GM04504 (cell line): ENCODE results near the gene AGRN.
"Not testable (repeated sequence)": the region's sequence is repeated elsewhere in the genome, so short reads cannot be mapped to it uniquely, and the experiment has no call there.

Source experiments
- DNase-seq: peaks from one replicate; pipeline ENCODE4 v3.0.0-alpha.2; 2012; ENCODE audit warnings: low read depth

AGRN gene

DNA sequence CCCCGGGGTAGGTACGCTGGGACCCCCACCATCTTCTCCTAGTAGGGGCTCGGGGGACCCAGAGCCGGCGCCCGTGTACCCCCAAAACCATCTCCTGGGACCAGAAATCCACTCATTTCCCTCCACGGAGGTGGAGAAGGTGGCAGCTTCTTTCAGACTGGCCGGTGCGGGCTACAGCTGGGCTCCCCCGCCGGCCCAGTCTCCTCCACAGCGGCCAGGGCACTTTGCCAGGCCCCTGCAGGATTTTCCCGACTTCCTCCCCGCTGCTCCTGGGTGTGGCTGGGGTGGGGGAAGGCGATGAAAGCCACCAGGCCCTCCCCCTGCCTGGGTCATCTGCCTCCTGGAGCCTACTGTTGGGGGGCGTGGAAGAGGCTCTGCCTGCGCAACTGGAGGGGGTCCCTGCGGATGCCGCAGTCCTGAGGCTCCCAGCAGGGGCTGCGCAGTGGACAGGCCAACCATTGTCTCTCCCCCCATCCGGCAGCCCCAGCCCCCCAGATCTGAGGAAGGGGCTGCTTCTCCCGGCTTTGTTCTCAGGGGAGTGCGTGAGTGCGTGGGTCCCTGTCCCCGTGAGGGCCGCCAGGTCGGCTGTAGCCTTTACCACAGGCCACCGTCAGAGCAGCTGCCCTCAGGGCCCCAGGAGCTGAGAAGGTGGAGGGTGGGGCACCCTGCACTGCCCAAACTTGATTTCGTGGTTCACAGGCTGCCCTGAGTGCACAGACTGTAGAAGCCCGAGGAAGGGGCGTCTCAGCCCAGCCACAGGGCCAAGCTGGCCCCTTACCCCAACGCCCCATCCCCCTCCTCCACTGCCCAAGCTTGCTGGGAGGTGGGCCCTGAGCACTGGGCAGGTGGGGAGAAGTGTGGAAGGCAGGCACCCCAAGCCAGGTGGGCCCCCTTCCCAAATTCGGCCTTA, 1.3 kb downstream of the AGRN start:
- DNase-seq, result no peak

DNA sequence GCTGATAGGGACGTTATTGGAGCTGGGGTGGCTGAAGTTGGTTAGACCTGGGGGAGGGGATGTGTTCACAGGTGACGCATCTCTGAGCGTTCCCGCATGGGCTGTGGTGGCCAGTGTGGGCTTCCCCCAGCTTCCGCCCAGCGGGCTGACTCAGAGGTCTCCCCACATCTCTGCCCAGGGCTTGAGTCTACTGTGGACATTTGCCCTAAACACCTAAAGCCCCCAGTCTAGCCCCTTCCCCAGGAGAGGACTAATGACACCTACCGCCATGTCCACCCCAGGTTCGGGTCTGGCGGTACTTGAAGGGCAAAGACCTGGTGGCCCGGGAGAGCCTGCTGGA, 2.0 kb downstream of the AGRN start:
- DNase-seq, result no peak

DNA sequence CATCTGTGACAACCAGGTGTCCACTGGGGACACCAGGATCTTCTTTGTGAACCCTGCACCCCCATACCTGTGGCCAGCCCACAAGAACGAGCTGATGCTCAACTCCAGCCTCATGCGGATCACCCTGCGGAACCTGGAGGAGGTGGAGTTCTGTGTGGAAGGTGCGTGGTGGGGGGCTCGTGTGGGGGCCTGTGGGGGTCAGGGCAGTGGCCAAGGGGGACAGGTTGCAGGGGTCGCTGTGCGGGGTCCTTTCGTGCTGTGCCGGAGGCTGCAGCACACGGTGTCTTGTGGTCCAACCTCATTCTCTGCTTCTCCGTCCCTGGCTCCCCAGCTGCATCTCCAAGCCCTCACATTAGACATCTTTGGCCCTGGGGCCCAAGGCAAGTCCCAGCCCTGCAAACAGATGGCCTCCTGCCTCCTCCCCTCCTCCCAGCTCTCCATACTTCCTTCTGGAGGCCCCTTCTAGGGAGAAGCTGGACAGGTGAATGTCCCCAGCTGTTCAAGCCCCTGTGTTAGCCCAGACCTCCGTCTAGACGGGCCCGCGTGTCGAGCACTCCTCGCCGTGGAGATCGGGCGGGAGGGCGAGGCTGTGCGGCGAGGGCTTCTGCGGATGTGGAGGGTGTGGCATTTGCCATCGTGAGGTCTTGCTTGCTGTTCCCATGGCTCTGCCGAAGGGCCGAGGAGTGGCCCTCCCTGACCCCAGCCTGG, 2.5 kb downstream of the AGRN start:
- DNase-seq, result no peak

DNA sequence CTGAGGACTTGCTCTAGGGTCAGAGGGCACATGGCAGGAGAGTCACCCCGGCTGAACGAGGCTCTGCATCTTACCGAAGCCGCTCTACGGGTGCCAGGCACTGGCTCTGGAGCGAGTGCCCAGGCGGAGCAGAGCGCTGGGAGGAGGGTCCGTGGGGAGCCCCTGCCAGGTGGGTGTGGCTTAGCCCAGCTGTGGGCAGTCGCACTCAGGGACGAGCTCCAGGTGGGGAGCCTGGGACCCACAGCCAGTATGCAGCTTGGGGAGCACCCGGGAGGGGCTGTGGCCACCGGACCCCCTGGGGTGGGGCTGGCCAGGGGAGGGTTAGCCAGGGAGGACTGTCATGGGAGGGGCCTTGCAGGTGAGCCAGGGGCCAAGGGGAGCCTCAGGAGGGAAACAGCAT, 3.8 kb downstream of the AGRN start:
- DNase-seq, result no peak

DNA sequence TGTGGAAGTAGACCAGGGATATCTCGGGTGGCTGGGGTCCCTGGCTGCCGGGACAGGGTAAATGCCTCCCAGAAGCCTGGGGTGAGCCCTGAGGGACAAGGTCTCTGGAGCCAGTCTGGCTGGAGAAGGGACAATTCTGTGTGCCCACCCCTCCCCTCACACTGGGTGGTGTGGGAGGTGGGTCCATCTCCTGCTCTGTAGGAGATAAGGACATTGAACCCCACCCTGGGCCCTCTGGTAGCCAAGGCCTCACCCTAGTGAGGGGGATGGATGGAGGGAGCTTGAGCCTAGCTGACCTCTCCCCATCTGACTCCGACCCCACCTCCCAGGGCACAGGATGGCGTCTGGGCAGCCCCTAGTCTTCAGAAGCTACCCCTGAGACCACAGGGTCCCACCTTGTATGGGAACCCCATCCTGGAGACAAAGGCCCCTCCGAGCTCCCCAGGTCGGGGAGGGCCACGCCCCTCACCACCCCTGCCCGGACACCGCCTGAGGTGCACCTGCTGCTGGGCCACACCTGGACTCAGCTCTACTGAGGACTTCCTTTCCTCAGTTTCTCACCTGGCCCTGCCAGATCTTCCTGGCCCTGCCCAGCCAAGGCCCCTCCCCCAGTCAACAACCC, 4.3 kb downstream of the AGRN start:
- no peak for DNase-seq

DNA sequence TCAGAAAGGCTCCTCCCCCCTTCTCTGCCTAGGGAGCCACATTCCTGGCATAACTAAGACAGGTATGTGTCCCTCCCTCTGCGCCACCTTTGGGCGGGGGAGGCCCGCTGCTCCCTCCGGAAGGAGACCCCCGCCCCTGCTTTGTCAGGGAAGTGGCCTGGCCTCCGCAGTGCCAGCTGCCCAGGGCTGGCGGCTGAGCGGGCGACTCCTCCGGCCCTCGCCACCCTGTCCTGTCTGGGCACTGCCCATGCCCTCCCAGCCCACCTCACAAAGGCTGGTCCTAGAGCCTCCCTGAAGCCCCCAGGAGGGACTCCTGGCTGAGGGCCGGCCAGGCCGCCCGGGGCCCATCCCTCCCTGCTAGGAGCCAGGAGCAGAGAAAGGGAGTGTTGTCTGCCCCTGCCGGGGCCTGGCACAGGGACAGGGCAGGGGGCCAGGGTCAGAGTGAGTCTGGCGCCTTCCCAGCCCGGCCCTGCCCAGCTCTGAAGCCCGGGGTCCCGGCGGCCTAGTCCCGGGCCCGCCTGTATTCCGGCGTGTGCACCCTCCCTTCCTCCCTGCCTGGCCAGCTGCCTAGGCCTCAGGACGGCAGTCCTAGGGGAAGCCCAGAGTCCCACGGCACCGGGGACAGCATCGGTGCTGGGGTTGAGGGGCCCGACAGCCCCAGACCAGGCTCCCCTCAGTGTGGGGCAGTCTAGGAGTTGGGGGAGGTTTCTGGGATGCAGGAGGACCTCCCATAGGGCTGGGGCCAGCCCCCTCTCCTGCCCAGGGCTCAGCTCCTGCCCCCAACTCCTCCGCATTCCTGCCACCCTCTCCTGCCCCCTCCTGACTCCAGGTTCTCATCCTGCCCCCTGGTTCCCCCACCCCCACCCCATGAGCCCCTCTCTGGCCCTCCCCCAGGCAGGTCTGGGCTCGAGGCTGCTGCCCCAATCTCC, 5.1 kb downstream of the AGRN start:
- DNase-seq, result no peak

DNA sequence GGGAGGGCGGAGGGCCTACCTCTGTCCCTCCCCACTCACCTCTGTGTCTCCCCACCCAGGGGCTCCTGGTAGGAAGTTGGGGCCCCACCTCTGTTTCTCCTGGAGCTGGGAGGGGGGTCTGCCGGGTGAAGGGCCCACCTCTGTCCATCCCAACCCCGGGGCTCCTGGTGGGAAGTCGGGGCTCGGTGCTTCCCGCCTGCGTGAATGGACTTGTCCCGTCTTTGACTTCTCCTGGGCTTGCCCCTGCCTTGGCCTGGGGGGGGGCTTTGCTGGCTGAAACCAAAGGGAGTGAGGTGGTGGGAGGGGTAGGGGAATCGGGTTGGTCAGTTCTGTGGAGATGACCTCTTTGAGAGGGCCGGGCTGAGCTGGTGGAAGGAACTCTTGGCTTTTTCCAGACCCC, 5.8 kb downstream of the AGRN start:
- no peak for DNase-seq

DNA sequence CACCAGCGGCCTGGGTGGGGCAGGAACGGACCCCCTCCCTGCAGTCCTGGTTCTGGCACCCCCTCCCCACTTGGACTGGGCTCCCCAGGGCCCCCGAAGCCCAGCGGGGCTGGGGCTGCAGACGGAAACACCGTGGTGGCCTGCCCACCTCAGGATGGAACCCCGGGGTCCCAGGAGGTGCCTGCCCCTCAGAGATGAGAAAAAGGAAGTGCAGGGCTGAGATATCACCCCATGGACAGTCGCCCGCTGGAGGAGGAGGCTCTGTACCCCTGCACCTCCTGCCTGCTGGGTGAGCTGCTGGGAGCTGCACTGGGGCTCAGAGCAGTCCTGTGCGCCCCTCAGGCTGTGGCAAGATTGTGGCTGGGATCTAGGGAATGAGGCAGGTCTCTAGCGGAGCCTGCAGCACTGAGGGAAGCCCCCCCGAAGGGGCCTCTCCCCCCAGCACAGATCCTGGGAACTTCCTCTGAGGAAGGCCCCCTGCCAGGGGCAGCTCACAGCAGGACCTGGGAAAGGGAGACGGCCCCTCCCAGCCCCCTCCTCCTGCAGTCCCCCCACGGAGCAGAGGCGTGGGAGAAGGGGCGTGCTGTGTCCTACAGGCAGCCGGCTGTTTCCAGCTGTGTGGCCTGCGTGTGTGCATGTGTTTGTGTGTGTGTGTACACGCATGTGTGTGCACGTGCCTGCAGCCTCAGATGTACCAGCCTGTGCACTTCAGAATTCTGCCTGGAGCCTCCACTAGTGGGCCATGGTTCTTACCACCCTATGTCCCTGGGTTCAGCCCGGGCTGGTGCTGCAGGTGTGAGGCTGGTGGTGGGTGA, 6.9 kb downstream of the AGRN start:
- no peak for DNase-seq

DNA sequence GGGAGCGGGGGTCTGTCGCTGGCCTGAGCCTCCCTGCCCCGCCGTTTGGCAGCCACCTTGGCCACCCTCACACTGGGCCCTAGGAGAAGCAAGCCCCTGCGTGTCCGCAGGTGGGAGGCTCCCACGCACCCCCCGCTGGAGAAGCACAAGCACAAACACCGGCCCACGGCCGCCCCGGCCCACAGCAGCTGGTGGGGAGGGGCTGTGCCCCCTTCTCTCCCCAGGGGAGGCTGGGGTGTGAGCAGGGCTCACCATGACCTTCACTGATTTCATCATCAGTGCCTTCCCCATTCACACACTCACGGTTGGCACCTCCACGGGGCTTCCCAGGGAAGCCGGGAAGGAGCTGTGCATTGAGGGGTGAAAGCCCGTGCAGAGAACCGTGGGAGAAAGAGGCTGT, 7.9 kb downstream of the AGRN start:
- DNase-seq, result no peak

DNA sequence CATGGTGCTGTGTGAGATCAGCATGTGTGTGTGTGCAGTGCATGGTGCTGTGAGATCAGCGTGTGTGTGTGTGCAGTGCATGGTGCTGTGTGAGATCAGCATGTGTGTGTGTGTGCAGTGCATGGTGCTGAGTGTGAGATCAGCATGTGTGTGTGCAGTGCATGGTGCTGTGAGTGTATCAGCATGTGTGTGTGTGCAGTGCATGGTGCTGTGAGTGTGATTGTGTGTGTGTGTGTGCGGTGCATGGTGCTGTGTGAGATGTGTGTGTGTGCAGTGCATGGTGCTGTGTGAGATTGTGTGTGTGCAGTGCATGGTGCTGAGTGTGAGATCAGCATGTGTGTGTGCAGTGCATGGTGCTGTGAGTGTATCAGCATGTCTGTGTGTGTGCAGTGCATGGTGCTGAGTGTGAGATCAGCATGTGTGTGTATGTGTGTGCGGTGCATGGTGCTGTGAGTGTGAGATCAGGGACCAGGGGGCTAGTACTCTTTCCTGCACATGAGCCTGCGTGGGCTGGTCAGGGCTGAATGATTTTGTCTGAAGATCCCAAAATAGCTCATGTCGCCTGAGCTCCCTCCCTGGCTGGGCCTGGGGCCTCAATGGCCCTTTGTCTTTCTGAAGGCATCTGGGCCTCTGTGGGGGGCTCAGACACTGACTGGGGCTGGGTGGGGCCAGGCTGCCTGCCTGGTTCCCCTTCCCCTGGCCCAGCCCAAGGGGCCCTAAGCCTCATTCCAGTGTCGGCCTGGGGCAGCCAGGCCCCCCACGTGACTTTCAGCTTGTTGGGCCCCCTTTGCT, 11.1 kb downstream of the AGRN start:
- DNase-seq, result not testable (repeated sequence)

DNA sequence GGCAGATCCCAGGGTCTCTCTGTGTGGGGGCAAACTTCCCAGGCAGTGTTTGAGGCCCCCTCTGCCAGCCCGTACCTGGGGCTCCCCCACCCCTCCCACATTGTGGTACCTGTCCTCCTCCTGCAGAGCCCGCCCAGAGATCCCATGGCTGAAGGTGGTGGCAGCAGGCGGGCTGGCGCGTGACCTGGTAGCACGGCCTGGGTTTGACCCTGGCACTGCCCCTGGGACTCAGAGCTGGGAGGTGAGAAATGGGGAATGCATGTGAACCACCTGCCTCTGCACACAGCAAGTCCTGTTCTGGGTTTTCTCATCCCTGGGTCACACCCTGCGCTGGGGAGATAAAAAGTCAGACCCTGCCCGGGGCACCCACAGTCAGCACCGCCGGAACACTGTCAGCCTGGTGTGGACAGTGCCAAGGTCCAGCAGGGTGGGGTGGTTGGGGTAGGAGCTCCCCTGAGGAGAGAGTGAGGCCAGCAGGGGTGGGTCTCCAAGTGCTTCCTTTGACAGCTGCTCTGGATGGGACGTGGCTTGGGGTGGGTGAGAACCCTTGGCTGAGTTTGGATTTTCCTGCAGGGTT, 11.8 kb downstream of the AGRN start:
- DNase-seq, result no peak

DNA sequence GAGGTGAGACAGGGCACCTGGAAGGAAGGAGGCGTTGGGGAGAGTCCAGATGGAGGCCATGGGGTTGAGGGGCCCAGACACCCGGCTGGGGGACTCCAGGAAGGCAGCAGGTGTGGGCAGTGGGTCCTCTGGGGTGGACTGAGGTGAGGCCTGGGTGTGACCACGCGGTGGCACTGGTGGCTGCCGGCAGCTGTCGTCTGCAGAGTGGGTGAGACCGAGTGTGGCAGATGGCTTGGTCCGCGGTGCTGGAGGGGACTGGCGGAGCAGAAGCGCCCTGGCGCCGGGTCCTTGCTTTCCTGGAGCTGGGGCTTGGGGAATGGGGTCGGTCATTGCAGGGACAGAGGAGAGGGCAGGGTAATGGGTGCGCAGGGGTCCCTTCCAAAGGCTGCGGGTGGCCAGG, 12.5 kb downstream of the AGRN start:
- no peak for DNase-seq

DNA sequence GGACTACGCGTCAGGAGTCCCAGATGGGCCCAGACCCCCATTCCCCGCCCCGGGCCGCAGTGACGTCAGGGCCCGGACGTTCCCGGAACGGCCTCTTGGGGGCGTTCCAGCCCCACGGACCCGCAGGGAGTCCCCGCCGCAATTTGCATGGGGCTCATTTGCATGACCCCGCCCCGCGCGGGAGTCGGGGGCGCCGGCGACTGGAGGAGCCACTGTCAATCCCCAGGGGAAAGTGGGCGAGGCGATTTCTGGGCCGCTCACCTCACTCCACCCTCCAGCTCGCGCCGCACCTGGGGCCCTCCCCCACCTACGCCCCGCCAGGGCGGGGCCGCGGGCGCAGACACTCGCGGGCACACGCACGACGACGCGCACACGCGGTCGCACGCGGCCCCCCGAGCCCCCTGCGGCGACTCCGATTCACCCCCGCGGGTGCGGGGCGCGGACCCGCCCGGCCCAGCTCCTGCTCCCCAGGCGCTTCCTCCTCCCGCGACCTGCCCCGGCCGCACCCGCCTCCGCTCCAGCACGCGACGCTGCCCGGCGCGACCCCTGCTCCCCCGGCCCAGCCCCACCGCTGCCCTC, 13.2 kb downstream of the AGRN start:
- no peak for DNase-seq

DNA sequence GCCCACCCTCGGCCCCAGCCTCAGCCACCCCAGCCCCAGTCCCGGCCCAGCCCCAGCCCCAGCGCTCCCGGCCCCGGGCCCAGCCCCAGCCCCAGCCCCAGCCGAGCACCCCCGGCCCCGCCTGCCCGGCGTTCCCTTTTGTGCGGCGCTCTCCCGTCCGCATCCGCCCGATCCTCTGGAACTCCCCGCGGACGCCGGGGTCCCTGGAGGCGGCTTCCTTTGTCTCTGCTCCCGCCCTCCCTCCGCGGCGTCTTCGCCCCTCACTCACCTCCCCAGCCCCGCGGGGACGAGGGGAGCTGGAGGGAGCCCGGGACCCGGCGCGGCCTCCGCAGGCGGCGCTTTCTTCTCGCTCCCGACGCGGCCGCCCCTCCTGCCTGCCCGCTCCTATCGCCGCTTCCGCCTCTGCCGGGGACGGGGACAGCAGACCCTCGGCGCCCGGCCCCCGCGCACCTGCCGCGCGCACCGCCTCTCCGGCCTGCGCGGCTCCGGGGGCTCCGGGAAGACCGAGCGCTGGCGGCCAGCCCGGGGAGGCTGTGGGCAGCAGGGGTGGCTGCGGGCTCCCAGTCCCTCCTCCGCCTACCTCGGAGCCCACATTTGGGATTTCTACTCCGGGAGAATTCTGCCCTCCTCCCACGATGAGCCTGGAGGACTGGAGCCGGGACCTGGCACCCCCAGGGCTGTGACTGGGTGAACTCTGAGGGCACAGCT, 14.0 kb downstream of the AGRN start:
- DNase-seq, result no peak

DNA sequence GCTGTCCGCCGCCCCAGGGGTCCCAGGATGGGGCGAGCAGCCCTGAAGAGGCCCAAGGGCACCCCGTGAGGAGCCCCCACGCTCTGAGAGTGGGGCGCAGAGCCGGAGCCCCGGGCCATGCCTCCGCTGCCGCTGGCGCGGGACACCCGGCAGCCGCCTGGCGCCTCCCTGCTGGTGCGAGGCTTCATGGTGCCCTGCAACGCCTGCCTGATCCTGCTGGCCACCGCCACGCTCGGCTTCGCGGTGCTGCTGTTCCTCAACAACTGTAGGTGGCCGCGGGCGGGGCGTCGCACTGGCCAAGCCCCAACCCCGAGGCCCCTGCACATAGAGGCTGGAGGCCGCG, 14.5 kb downstream of the AGRN start:
- no peak for DNase-seq

DNA sequence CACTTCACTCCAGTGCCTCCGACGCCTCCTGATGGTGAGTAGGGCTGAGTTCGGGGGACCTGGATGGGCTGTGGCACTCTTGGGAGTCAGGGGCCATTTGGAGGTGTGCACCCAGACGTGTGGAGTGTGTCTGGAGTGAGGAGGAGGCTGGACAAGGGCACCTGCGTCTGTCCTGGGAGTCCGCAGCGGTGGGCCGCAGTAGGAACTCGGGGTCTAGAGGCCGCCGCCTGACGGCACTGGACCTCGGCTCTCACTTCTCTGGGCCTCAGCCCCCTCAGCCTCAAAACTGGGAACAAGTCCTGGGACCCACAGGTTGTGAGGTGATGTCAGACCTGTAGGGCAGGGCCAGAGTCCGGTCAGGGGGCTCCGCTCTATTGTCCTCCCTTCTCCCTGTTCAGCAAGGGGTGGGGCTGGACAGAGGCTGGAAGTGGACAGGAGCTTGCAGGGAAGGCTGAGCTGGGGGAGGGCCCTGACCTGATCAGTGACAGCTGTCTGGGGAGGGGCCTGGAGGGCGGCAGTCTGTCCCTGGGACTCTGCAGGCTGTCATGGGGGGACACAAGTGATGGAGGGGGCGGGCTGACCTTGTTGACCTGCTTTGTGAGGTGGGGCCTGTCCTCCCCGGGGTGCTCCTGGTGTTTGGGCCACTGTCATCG, 15.5 kb downstream of the AGRN start:
- DNase-seq, result no peak

DNA sequence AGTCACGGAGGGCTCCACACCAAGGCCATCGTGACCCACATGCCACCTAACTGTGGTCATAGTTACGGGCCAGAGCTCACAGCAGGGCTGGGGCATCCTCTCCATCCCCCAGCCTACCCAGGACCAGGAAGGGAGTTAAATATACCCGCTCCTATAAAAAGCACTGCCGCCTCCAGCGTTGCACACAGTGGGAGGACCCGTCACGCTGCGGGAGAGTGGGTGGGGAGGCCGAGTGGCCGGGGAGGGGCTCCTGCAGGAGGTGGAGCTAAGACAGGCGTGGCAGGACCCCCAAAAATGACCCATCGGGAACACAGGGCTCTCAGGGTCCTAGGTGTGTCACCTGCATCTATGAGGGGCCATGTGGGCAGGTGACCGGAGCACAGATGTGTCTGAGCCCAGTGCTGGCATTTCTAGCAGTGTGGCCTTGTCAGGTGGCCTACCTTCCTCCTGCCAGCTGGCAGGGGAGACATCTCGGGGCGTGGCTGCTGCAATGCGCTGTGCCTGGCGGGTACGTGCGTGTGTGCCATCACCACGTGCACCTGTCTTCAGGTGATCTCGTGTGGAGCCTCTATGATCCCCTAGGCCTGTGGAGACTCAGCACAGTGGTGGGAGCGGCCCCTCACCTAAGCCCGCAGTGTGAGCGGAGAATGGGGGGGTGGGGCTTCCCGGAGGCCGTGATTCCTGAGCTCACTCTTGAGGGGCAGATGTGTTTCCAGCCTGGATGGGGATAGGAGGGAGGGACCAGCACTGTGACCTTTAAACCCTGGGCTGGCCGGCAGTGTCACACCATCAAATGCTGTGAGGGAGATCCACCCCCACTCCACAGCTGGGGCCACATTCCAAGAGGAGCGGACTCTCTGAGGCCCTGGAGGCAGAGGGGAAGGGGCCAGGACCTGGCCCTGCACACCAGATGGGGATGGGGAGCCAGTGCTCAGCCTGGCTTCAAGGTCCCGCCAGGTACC, 17.7 kb downstream of the AGRN start:
- no peak for DNase-seq
